Calu3 (cell line): ENCODE results near the gene SWT1. TPM values are rescaled to one million over a fixed set of nuclear protein-coding genes. Genes with fewer than 3 reads are reported as not detected.

Experiments
- BruUV-seq: library from RNA; stranded (reverse); fragments of 400-500 nt; replicated peaks from 2 replicates; lab custom pipeline; 2021; lab: Mats Ljungman, UMichigan
- CTCF ChIA-PET: fragments of 300-600 bp; sonication (Branson Sonifier 250); formaldehyde crosslinking; loops from one replicate; lab custom pipeline; 2022; ENCODE audit warnings: antibody characterized with exemption; lab: Charles Lee
- DNase-seq: peaks from one replicate; pipeline ENCODE4 v3.0.0; 2022
- H3K27ac Mint-ChIP-seq: one replicate; pipeline ENCODE4 v1.8.0; 2022; ENCODE audit warnings: mixed read lengths; ENCODE audit not compliant: unreplicated experiment
- H3K27me3 Mint-ChIP-seq: one replicate; pipeline ENCODE4 v1.8.0; 2022; ENCODE audit warnings: mixed read lengths; ENCODE audit not compliant: unreplicated experiment
- H3K36me3 Mint-ChIP-seq: one replicate; pipeline ENCODE4 v1.8.0; 2022; ENCODE audit warnings: mild to moderate bottlenecking, moderate library complexity, mixed read lengths; ENCODE audit not compliant: insufficient read depth, unreplicated experiment
- H3K4me1 Mint-ChIP-seq: one replicate; pipeline ENCODE4 v1.8.0; 2022; ENCODE audit warnings: mild to moderate bottlenecking, low read depth, mixed read lengths; ENCODE audit not compliant: unreplicated experiment
- H3K4me3 Mint-ChIP-seq: one replicate; pipeline ENCODE4 v1.8.0; 2022; ENCODE audit warnings: mild to moderate bottlenecking, low read depth, moderate library complexity, mixed read lengths; ENCODE audit not compliant: unreplicated experiment
- H3K9me3 Mint-ChIP-seq: one replicate; pipeline ENCODE4 v1.8.0; 2022; ENCODE audit warnings: low read depth, mixed read lengths; ENCODE audit not compliant: unreplicated experiment
- CTCF ChIP-seq: fragments of 200-600 bp; IDR thresholded peaks from one replicate; pipeline ENCODE4 v1.8.0; 2022; ENCODE audit warnings: antibody characterized with exemption; ENCODE audit not compliant: unreplicated experiment
- intact Hi-C: fragments of 100-400 bp; cut with micrococcal nuclease; formaldehyde crosslinking; loops from one replicate; pipeline ENCODE4 v1.10.0; 2022; ENCODE audit not compliant: unreplicated experiment
- total RNA-seq: library from RNA; stranded (reverse); gene quantifications from 2 replicates; pipeline ENCODE4 v1.2.3, GENCODE V29; 2022

The SWT1 gene
- total RNA-seq, 1 experiment from 2014 or later, result 2.9 TPM

GRCh38 chr1:185280589-185280988 lies 123.6 kb downstream of the SWT1 start:
- Mint-ChIP-seq H3K4me1 (peaks cover 6% of the 10 kb centered on the region), H3K36me3 (no peaks in the 10 kb centered on the region), H3K27ac (no peak overlapping the region), H3K4me3 (no peak overlapping the region), H3K9me3 (peaks cover 3% of the 10 kb centered on the region), H3K27me3 (no peaks in the 10 kb centered on the region)
- intact Hi-C loops, result no loop called here
- CTCF ChIA-PET, result no interaction called here
- DNase-seq, result no peak
- BruUV-seq, result no TSS peak
- TF ChIP-seq CTCF, result no peak

DNA sequence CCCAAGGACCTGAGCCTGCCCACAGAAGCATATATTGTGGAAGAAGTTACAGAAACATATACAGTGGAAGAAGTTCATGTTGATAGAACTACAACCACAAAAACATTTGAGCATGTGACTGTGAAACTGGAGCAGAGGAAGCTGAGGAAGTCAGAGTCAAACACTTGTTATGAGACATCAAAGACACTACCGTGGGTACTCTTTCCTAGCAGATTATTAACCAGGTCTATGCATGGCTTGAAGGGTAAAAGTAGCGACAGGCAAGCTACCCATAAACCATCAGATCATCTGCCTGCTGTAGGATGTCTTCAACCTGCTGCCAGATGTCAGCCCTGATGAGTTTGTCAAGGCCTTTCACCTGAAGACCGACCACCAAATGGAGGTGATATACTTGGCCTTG lies 124.3 kb downstream of the SWT1 start:
- peaks cover 3% of the 10 kb centered on the region for H3K9me3 Mint-ChIP-seq
- H3K27me3 Mint-ChIP-seq, result no peaks in the 10 kb centered on the region
- CTCF ChIA-PET, result no interaction called here
- BruUV-seq, result no TSS peak
- H3K4me3 Mint-ChIP-seq, result no peak overlapping the region
- DNase-seq, result no peak
- H3K36me3 Mint-ChIP-seq, result no peaks in the 10 kb centered on the region
- H3K4me1 Mint-ChIP-seq, result peaks cover 6% of the 10 kb centered on the region
- intact Hi-C loops, result no loop called here
- TF ChIP-seq CTCF, result no peak
- no peak overlapping the region for H3K27ac Mint-ChIP-seq

DNA sequence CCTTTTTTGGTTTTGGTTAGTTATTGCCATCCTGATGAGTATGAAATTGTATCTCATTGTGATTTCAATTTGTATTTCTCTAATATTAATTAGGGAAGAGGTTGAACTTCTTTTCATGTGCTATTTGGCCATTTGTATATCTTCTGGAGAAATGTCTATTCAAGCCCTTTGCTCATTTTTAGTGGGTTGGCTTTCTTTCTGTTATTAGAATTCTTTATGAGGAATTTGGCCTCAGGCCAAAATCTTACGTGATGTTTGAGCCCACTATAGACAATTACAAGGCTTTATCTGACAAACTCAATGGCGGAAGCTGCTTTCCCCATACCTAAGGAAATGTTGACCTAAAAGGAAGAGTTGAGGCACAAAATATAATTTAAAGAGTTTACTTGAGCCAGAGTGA lies 127.1 kb downstream of the SWT1 start:
- no TSS peak for BruUV-seq
- no peak overlapping the region for H3K27ac Mint-ChIP-seq
- H3K4me1 Mint-ChIP-seq, result peaks cover 6% of the 10 kb centered on the region
- intact Hi-C loops, result no loop called here
- H3K27me3 Mint-ChIP-seq, result no peaks in the 10 kb centered on the region
- no peaks in the 10 kb centered on the region for H3K36me3 Mint-ChIP-seq
- DNase-seq, result no peak
- H3K9me3 Mint-ChIP-seq, result peaks cover 5% of the 10 kb centered on the region
- no peak overlapping the region for H3K4me3 Mint-ChIP-seq
- CTCF ChIA-PET, result no interaction called here
- no peak for TF ChIP-seq CTCF

DNA sequence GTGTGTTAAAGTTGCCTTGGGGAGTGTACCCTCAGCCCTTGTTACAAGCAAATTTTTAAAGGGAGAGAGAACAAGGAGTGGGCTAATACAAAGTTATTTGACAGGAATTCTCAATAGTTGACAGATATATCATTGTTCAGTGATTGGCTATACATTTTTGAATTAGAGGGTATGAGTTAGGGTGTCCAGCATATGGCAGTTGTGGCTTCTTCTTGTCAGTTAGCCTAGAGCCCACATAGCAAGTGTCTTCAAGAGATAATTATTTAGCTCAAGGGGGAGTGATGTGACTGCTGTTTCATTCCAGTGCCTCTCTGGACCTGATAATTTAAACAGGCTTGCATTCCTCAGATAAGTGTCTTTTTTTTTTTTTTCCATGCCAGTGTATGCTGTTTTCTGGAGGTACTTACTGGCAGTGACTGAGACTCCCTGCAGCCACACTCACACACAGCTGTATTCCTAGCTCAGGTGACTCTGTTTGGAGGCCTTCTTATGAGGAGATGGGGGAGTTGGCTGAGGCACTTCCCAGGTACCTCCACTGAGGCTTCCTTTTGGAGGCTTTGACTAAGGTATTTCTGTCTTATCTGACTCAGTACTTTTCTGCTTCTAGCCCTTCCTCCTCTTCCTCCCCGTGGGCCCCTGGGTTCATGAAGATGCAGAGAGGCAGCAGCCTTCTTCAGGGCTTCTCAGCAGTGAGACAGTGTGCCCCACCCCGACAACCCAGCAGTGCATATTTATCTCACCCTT lies 127.7 kb downstream of the SWT1 start:
- CTCF ChIA-PET, result no interaction called here
- H3K9me3 Mint-ChIP-seq, result peaks cover 3% of the 10 kb centered on the region
- no peaks in the 10 kb centered on the region for H3K27me3 Mint-ChIP-seq
- no peak for TF ChIP-seq CTCF
- H3K36me3 Mint-ChIP-seq, result no peaks in the 10 kb centered on the region
- intact Hi-C loops, result no loop called here
- DNase-seq, result no peak
- peaks cover 2% of the 10 kb centered on the region for H3K4me1 Mint-ChIP-seq
- H3K27ac Mint-ChIP-seq, result no peak overlapping the region
- no peak overlapping the region for H3K4me3 Mint-ChIP-seq
- BruUV-seq, result no TSS peak
